MV-4-11 (cell line): ENCODE results near the gene PLIN3.
"Not testable (repeated sequence)": the region's sequence is repeated elsewhere in the genome, so short reads cannot be mapped to it uniquely, and the experiment has no call there.

ENCODE experiments used
- DNase-seq: peaks from one replicate; lab custom pipeline; 2025; lab: John Stamatoyannopoulos, UW

PLIN3 gene

DNA sequence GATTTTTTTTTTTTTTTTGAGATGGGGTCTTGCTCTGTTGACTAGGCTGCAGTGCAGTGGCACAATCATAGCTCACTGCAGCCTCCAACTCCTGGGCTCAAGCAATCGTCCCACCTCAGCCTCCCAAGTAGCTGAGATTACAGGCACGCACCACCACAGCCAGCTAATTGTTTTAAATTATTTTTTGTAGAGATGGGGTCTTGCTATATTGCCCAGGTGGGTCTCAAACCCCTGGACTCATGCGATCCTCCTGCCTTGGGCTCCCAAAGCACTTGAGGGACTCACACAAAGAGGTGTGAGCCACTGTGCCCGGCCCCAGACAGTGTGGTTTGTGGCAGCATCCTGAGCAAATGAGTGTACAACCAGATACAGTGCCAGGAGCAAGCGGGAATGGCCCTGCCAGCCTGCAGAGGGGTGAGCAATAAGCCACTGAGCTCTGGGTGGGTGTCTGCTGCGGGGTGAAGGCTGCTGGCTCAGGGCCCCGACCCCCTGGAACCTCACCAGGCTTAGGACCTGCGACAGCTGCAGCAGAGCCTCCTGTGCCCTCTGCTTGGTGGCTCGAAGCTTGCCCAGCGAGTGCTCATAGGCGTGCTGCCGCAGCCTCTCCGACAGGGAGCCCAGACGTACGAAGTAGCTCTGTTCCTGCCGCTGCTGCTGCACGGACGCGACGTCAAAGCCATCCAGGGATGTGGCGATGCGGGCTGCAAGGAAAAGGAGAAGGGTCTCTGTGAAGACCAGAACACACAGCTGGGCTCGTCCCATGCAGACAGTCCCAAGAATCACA lies 20.1 kb downstream of the PLIN3 start:
- no peak for DNase-seq

DNA sequence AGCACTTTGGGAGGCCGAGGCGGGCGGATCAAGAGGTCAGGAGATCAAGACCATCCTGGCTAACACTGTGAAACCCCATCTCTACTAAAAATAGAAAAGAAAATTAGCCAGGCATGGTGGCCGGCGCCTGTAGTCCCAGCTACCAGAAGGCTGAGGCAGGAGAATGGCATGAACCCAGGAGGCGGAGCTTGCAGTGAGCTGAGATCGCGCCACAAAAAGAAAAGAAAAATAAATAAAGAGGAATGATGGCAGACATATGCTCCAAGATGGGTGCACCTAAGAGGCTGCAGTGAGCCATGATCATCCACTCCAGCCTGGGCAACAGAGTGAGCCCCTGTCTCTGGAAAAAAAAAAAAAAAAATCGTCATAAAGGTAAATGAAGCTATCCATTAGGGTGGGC lies 21.5 kb downstream of the PLIN3 start:
- DNase-seq = not testable (repeated sequence)

DNA sequence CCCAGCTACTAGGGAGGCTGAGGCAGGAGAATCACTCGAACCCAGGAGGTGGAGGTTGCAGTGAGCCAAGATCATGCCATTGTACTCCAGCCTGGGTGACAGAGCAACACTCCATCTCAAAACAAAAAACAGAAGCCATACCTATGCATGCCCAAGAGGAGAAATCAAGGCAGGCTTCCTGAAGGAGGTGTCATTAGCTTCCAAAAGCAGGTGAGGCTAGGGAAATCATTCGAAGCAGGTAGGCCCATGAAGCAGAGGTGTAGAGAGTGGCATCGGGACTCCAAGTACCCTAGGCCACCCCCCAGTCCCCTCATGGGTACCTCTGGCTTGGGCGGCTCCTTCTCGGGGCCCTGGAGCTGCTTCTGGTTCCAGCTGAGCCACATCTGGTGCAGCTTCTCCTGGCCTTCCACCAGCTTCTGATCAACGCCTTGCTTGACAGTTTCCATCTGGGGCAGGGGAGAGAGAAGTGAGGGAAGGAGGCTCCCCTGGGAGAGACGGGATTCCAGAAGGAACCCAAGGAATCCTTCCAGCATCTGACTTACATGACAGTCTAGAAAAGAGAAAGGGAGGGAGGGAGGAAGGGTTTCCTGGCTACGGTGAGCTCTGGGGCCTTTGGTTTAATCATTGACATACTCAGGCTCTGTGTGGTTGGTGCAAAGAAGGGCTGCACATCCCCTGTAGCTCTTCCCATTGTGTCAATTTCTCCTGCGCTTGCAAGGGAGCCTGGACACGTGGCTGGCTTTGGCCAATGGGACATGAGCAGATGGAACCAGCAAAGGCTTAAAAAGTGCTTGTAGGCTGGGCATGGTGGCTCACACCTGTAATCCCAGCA lies 22.9 kb downstream of the PLIN3 start:
- DNase-seq = no peak

DNA sequence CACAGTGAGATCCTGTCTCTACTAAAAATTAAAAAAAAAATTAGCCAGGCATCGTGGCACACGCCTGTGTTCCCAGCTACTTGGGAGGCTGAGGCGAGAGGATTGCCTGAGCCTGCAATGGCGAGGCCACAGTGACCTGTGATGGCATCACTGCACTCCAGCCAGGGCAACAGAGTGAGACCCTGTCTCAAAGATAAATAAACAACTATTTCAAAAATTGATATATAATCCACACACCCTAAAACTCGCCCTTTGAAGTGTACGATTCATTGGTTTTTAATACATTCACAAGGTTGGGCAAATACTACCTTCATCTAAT lies 23.9 kb downstream of the PLIN3 start:
- no peak for DNase-seq

DNA sequence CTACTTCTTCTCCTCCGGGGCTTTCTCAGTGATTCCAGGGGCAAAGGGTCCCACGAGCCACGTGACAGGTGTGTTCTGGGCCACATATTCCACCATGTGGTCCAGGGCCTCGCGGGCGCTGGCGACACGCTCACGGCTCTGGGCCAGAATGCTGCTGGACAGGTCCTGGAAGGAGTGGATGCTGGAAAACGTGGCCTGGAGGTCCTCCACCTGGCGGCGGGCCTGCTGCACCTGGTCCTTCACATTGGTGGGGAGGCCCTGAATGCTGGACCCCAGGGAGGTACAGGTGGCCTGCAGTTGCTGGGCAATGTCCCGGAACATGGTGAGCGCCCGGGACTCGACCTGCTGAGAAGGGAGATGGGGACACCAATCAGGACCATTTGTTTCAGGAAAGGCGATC lies 28.3 kb downstream of the PLIN3 start:
- DNase-seq = no peak

DNA sequence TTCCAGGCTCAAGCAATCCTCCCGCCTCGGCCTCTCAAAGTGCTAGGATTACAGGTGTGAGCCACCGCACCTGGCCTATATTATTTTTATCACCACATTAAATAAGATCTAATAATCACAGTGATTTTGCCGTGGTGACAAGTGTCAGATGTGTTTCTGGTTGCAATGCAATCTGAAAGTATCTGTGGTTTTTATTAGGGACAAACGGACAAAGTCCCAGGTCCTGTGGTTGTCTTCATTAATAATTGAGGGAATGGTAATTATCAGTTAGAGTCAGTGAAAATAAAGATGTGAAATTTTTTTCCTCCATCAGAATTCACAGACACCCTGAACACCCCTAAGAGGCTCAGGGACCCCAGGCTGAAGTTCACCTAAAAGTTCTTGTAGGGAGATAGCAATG lies 34.7 kb downstream of the PLIN3 start:
- no peak for DNase-seq

DNA sequence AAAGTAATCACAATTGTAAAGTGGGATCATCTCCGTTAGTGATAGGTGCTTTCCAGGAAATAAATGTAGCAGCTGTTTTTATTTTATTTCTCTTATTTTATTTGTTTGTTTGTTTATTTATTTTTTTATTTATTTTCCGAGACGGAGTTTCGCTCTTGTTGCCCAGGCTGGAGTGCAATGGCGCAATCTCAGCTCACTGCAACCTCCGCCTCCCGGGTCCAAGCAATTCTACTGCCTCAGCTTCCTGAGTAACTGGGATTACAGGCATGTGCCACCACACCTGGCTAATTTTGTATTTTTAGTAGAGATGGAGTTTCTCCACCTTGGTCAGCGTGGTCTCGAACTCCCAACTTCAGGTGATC lies 35.5 kb downstream of the PLIN3 start:
- not testable (repeated sequence) for DNase-seq

DNA sequence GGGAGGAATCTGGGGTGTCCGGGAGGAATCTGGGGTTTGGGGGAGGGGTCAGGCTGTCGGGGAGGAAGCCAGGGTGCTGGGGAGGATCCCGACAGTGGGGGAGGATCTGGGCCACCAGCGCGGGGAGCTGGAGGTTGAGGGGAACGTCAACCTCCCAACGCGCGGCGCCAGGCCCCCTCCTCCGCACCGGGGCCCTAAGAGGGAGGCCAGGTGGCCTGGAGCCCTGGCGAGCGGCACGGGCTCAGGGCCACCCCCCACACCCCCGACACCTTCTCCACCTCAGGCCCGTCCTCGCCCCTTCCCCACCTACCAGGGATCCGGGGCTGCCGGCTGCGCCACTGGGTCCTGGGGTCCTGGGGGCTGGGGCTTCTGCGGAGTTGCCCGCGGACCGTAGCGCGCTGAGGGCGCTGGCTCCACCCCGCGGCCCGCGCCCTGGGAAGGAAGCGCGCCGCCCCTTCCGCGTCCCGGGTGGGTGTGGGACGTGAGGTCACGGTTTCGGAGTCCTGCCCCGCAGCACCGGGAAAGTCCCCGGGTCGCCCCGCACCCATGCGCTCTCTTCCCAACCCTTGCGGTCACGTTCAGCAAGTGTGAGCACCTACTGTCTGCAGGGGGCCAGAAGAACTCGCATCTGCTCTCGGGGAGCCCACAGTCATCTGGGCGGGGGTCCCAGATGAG lies 36.0 kb downstream of the PLIN3 start, which contains the start of gene TICAM1:
TICAM1 (minus strand) TSS at position 409 of the 675 bp plus-strand sequence. CDS start 13,335 bp downstream, outside the sequence.
- DNase-seq = peak; percentile 33

DNA sequence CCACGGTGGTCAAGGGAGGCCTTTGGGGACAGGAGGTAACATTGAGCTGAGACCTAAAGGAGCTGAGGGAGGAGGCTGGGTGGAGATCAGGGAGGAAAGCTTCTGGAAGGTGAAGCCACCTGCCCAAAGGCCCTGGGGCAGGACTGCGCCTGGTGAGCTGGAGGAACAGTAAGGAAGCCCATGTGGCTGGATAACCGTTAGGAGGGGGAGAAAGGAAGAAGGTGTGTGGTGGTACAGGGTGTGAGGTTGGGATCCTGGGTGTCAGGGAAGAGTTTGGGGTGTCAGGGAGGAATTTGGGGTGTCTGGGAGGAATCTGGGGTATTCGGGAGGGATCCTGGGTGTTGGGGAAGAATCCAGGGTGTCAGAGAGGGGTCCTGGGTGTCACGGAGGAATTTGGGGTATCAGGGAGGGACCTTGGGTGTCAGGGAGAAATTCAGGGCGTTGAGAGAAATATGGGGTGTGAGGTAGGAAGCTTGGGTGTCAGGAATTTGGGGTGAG lies 36.6 kb downstream of the PLIN3 start:
- no peak for DNase-seq

DNA sequence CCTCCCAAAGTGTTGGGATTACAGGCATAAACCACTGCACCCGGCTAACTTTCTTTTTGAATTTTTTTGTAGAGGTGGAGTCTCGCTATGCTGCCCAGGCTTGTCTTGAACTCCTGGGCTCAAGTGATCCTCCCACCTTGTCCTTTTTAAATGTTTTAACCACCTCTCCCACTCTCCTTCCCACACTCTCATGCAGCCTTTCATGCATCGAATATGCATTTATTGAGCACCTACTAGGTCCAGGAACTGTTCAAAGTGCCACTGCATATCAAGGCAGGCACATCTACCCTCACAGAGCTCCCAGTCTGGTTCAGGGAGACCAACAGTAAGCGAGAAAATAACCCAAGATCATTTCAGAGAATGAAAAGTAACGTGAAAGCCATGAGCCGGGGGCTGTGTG lies 37.1 kb downstream of the PLIN3 start:
- DNase-seq = no peak

DNA sequence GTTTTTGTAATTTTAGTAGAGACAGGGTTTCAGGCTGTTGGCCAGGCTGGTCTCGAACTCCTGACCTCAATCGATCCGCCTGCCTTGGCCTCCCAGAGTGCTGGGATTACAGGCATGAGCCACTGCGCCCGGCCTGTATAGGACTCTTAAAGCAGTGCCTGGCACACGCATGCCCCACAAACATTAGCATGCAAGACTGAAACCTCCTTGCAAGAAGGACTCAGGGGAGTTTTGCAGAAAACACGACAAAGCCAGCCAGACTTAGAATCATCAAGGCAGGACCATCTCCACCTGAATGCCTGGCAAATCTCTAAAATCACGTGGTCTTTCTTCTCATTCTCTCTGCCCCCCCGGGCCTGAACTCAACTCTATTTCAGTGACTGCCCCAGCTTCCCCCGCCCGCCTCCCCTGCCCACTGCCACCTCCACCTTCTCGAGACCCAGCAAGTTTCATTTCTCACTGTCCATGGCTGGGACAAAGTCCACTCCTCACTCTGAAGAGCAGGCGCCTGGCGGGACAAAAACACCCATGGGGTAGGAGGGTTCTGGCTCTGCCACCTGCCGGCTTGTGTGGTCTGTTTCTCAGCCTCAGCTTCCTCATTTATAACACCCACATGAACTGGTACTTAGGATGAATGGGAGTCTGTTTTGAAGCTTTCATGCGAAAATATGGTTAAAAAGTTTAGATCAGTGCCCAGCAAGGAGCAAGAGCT lies 38.3 kb downstream of the PLIN3 start:
- peak; percentile 86 for DNase-seq

DNA sequence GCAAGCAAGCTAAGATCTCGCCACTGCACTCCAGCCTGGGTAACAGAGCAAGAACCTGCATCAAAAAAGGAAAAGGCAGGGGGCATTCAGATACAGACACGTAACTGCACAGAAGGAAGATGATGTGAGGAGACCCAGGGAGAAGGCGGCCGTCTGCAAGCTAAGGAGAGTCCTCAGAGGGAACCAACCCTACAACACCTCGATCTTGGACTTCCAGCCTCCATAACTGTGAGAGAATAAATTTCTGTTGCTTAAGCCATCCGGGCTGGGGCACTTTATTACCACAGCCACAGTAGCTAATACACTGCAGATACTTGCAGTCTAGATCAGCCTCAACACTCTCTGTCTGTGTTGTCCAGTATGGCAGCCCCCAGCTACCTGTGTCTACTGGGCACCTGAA lies 43.9 kb downstream of the PLIN3 start:
- DNase-seq = no peak

DNA sequence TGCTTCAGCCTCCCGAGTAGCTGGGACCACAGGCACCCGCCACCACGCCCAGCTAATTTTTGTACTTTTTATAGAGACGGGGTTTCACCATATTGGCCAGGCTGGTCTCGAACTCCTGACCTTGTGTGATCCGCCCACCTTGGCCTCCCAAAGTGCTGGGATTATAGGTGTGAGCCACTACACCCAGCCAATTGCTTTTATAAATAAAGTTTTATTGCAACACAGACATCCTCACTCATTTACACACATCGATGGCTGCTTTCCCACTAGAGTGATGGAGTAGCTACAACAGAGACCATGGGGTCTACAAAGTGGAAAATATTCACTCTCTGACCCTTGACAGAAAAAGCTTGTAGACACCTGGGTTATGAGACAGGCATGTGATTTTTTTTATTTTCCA lies 45.1 kb downstream of the PLIN3 start:
- DNase-seq = not testable (repeated sequence)

DNA sequence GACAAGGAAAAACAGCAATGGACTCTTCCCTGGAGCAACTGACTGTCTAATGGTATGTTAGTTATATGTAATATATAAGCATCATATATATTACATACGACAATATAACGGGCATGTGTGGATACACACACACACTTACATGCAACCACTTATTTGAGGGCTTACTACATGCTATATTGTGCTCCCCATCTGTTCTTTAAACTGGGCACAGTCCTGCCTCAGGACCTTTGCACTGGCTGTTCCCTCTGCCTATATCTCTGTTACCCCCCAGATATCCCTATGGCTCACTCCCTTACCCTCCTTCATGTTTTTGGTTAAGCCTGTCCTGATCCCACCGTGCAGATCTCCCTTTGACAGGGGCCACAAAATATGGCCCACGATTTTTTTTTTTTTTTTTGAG lies 46.2 kb downstream of the PLIN3 start:
- DNase-seq = no peak

DNA sequence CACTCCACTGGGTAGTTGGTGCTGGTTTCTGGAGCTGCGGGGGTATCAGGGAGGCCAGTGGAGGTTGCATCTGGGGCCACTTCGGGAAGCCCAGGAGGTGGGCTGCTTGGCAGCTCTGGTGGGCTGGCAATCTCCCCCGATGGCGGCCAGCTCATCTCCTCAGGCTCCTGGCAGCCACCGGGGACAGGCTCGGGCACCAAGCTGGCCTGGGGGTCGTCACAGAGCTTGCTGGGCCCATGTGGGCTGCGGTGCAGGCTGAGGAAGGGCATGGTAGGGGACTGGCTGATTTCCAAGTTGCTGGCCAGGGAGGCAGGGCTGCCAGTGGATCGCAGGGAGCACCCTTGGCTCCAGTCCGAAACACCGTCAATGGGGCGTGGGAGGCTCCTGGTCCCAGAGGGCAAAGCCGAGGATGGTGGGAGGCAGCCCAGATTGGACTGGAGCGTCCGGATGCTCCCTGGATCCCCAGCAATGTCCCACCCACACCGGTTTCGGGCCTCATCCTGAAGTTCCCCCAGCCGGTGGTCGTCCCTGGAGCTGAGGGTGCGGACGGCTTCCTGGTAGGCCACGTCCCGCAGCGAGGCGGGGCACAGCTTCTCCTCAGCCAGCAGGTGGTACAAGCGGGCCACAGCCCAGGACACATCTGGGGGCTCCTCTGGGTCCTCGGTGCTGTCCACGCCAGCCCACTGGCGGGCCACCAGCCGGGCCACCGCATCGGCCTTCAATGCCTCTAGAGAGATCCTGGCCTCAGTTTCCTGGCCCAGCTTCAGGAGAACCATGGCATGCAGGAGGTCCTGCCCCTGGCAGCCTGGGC lies 49.8 kb downstream of the PLIN3 start:
- DNase-seq = no peak

DNA sequence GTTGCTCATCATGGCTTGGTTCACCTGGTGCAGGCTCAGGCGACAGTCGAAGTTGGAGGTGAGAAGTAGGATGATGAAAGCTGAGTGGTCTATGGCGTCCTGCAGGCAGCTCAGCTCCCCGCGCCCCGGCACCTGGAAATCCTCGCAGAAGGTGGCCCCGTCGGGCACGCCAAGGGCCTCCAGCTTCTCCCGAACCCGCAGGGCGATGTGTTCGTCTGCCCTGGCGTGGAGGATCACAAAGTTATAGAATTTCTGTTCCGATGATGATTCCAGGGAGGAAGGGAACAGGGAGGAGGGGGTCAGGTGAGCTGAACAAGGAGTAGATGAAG lies 50.6 kb downstream of the PLIN3 start:
- no peak for DNase-seq

DNA sequence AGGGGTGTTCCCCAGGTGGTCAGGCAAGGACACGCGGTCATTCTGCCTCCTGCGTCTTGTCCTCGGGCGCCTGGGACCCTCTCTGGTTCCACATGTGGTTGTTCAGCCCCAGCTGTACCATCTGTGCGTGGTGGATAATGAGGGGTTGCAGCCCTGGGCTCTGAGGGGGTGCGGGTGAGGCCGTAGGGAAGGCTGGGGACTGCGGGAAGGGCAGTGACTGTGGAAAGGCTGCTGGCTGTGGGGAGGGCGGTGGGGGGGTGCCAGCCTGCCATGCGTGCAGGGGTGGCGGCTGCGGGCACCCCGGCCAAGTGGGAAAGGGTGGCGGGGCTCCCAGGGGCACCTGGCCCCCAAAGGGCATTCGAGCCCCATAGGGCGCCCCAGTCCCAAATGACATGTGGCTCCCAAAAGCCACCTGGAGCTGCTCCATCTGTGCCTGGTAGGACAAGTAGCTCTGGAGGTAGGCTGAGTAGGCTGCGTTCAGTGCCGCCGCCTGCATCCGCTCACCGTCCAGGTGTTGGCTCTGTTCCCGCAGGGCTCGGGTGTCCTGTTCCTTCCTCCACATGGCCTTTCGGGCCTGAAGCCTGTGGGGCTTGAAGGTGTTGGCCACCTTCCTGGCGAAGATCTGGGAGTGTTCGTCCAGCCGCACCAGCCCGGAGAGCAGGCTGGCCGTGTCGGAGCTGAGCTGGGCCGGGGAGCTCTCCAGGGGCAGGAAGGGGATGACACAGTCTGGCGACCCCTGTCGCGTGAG lies 51.1 kb downstream of the PLIN3 start:
- no peak for DNase-seq

DNA sequence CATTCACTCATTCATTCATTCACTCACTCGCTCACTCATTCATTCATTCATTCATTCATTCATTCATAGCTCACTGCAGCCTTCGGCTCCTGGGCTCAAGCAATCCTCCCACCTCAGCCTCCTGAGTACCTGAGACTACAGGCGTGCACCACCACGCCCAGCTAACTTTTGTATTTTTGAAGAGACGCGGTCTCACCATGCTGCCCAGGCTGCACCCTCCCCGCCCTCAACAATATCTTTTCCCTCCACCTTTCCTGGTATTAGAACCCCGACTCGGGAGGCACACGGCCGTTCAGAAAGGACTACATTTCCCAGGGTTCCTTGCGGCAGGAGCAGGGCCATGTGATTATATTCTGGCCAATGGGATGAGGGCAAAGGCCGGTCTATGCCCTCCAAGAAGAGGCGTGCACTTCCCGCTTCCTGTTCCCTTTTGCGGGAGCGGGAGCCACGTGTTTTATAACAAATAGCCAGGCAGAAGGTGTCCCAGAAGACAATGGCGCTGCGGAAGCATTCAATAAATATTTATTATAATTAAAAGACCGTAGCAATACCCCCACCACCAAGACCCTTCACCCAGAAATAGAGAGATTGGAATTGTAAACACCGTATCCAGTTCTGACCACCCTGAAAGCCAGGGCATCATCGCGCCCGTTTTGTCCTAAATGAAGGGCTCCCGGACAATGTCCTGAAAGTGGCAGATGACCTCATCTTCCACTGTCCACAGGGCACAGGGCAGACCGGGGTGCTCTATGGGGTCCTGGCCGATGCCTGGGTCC lies 51.9 kb downstream of the PLIN3 start:
- peak; percentile 99 for DNase-seq

DNA sequence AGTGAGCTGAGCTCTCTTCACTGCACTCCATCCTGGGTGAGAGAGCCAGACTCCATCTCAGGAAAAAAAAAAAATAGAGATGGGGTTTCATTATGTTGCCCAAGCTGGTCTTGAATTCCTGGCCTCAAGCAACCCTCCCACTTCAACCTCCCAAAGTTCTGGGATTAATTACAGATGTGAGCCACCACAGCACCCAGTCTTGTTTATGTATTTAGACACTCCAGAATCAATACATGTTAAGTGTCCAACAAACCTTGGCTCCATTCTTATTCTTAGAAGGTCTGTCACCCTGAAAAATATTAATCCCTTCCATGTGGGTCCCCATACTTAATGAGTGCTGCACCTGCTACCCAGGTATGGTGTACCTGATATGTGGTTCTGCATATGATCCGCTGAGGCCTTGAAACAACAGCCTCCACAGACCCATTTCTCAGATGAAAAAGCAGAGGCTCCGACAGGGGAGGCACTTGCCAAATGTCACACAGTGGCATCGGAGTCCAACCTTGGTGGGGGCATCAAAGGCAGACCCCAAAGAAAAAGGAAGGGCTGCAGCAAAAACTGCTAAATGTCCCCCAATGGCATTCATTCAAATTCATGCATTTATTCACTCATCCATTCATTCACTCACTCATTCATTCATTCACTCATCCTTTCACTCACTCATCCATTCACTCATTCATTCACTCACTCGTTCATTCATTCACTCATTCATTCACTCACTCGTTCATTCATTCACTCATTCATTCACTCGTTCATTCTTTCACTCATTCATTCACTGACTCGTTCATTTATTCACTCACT lies 52.6 kb downstream of the PLIN3 start:
- DNase-seq = no peak
